Stomach smooth muscle (tissue), 2 donors: ENCODE results near the gene CISH.
A peak's percentile ranks its signal among the peaks of the same experiment; 100 is the strongest.

Source experiments
- H3K27ac ChIP-seq: one replicate; pipeline ENCODE4 v1.7.0; 2013; ENCODE audit warnings: mild to moderate bottlenecking, low read length, inconsistent platforms
- H3K27me3 ChIP-seq, 2 donors: one replicate each; pipeline ENCODE4 v1.7.0; 2013; ENCODE audit warnings: low read length in 2 of 2; ENCODE audit not compliant: insufficient read depth in 2 of 2, control insufficient read depth in 1 of 2
- H3K36me3 ChIP-seq, 2 donors: one replicate each; pipeline ENCODE4 v1.7.0; 2013; ENCODE audit warnings: low read length in 2 of 2; ENCODE audit not compliant: control insufficient read depth in 2 of 2, insufficient read depth in 2 of 2
- H3K4me1 ChIP-seq: one replicate; pipeline ENCODE4 v1.7.0; 2013; ENCODE audit warnings: low read length; ENCODE audit not compliant: control insufficient read depth, insufficient read depth
- H3K4me3 ChIP-seq, 2 donors: one replicate each; pipeline ENCODE4 v1.7.0; 2013; ENCODE audit warnings: low read length in 2 of 2
- H3K9ac ChIP-seq, 2 donors: one replicate each; pipeline ENCODE4 v1.7.0; 2013; ENCODE audit warnings: low read length in 2 of 2, mild to moderate bottlenecking in 1 of 2
- H3K9me3 ChIP-seq, 2 donors: one replicate each; pipeline ENCODE4 v1.7.0; 2013; ENCODE audit warnings: low read length in 2 of 2; ENCODE audit not compliant: control insufficient read depth in 2 of 2
- donor health status: healthy.
- donor health status: Pancreatic carcinoma.

The CISH gene

DNA sequence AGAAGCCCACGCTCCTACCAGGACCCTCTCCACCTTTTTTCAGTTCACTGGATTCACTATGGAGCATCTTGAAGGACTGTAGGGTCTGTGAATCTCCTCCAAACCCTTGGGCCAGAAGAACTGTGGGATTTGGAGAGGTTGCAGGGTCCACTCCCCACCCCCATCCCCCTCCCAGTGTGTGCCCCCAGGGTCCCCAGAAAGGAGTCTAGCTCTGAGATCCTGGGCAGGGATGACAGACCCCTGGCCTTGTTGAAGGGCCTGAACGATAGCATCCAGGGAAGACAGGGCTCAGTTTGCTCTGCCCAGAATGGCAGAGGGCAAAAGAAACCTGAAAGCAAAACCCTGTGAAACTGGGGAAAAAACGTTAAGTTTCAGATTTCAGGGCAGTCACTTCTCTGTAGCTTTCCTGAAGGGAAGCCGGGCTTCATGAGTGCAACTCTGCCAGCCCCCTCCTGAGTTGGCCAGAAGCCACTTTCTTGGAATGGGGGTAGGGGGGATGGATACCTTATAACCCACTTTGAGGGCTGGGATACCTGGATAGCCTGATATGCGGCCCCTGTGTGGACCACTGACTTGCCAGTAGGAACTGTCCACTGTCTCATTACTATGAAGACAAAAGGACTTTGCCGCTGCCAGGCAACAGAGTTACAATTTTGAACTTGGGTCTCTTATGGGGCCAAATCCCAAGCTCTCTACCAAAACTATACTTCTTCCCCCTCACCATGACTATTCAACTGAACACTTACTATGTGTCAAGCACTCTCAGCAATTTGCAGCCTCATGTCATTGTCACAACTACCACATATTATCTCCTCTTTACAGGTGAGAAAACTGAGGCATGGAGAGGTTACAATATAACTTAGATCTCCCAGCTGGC, 1.6 kb upstream of the CISH start:
- H3K4me1 ChIP-seq = peaks cover 60% of the 10 kb centered on the region
- peak overlapping the region in 1 of 2 donors; percentile 85 for H3K4me3 ChIP-seq
- no peaks in the 10 kb centered on the region for H3K9me3 ChIP-seq
- H3K27ac ChIP-seq = no peak overlapping the region
- peaks cover 0 to 1% of the 10 kb centered on the region in 2 donors for H3K36me3 ChIP-seq
- H3K27me3 ChIP-seq = no peaks in the 10 kb centered on the region
- peak overlapping the region in 1 of 2 donors; percentile 69 for H3K9ac ChIP-seq

GRCh38 chr3:50612234-50612882, 784 bp upstream of the CISH start:
- Histone ChIP-seq H3K9me3 (no peaks in the 10 kb centered on the region), H3K4me1 (peaks cover 53% of the 10 kb centered on the region), H3K4me3 (peak overlapping the region; percentile 61 to 85), H3K27ac (peak overlapping the region; percentile 62), H3K36me3 (peaks cover 2 to 6% of the 10 kb centered on the region in 2 donors), H3K9ac (peak overlapping the region; percentile 58 to 69), H3K27me3 (no peaks in the 10 kb centered on the region)

DNA sequence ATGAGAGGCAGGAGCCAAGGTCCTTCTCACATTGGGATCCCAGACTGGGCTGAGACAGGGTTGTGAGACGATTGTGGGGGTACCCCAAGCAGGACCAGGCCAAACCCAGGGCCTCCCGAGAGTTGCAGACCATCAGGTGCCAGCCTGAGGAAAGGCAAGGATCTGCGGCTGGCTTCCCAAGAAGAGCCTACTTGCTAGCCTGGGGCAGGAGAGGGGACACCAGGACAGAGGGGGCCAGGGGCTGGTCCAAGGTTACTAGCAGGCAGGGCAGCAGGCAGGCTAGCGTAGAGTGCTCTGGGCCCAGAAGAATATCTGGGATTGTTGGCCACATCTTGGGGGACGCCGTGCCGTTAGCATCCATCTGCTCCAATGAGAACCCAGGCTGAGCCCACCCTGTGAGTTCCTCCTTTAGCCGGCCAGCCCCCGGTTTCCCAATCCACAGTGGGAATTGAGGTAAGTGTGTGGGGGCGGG, 546 bp downstream of the CISH start:
- Histone ChIP-seq H3K27ac (peak overlapping the region; percentile 62), H3K9me3 (no peaks in the 10 kb centered on the region), H3K36me3 (peaks cover 4 to 12% of the 10 kb centered on the region in 2 donors), H3K4me1 (peaks cover 45% of the 10 kb centered on the region), H3K9ac (peak overlapping the region; percentile 69 to 76), H3K4me3 (peak overlapping the region; percentile 63 to 85), H3K27me3 (no peaks in the 10 kb centered on the region)

DNA sequence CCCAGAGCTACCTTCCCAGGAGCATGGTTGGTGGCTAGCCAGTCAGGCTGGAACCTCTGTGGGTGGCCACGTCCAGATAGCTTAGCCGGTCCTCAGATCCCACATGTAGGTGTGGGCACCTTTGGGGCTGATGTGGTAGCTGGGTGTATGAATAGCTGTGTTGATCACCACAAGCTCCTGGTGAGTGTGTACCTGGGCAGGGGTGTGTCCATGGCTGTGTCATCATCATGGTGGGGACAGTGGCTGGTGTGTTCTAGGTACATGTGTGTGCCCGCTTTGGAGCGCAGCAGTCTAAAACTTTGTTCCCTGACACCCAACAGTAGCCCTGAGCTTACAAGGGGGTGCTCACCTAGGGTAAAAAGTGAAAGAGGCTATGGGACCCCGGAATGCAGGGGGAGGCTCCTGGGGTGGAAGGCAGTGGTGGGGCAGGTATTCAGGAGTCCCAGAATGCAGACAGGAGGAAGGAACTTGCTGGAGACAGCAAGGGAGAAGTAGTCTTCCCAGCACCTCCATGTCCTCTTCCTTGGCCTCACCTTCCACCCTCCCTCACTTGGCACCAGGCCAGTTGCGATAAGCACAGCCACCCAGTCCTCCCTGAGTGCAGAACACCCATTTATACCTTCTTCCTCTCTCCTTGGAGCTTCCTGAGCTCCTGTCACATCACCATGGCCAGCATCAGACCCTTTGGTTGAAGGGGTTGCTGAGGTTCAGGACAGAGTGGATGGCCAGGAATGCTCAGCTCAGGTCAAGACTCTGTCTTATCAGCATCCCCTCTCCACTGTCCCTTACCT, 1.2 kb downstream of the CISH start:
- Histone ChIP-seq H3K9ac (peak overlapping the region; percentile 69 to 76), H3K27me3 (no peaks in the 10 kb centered on the region), H3K27ac (no peak overlapping the region), H3K9me3 (no peaks in the 10 kb centered on the region), H3K36me3 (peaks cover 5 to 13% of the 10 kb centered on the region in 2 donors), H3K4me3 (peak overlapping the region; percentile 63 to 85), H3K4me1 (peaks cover 43% of the 10 kb centered on the region)

DNA sequence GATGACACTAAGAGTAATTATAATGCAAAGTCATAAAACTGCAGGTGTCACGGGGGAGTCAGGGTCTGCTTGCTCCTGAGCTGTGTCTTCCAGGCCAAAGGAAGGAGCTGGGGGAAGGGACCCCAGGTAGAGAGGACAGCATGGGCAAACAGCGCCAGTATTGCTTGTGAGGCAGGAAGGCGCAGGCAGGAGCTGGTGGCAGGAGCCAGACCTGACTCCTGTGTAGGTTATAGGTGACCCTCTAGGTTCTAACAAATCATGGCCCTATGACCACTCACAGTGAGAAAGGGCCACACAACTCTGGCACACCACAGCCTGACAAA, 1.9 kb downstream of the CISH start:
- no peak overlapping the region for H3K9ac ChIP-seq
- peak overlapping the region; percentile 63 to 85 for H3K4me3 ChIP-seq
- H3K27me3 ChIP-seq = no peaks in the 10 kb centered on the region
- no peaks in the 10 kb centered on the region for H3K9me3 ChIP-seq
- H3K36me3 ChIP-seq = peaks cover 10 to 16% of the 10 kb centered on the region in 2 donors
- no peak overlapping the region for H3K27ac ChIP-seq
- H3K4me1 ChIP-seq = peaks cover 45% of the 10 kb centered on the region

DNA sequence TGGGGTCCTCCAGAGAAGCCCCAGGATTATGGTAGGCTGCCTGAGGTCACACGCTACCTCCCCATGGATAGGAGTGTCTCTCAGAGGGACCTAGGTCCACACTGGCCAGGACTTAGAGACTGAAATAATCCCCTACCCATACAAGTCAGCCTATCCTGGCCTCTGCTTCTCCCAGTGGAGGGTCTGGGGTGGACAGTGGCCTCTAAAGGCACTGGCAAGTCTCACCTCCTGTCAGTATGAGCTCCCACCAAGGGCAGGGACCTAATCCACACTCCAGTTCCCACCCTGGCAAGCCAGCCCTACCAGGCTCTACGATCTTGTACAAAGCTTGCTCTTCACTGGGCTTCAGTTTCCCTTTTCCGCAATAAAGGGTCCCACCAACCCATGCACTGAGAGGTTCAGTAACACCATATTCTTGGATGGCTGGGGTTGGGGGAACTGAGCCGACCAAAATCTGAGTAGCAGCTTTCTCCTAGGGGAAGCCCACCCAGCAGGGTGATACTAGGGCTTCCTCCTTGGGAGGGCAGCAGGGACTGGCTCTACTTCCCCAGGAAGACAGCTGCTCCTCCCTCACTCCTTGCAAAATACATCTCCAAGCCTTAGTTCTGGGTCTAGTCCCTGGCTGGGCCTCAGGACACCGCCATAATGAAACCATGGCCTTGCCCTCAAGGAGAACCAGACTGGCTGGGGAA, 2.4 kb downstream of the CISH start:
- Histone ChIP-seq H3K4me1 (peaks cover 43% of the 10 kb centered on the region), H3K27ac (no peak overlapping the region), H3K4me3 (peak overlapping the region in 1 of 2 donors; percentile 85), H3K9me3 (no peaks in the 10 kb centered on the region), H3K36me3 (peaks cover 13 to 19% of the 10 kb centered on the region in 2 donors), H3K27me3 (no peaks in the 10 kb centered on the region), H3K9ac (no peak overlapping the region)

DNA sequence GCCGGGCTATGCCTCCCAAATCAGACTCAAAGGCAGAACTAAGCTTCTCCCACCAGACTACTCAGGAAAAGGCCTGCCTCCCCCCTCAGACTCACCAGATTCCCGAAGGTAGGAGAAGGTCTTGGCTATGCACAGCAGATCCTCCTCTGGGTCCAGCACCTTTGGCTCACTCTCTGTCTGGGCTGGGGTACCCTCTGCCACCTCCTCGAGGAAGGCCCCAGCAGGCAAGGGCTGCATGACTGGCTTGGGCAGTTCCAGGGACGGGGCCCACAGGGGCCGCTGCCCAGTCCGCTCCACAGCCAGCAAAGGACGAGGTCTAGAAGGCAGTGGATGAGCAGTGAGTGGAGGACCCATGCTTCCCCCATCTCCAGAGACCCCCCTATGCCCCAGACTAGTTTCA, 3.3 kb downstream of the CISH start:
- H3K9me3 ChIP-seq = no peaks in the 10 kb centered on the region
- H3K36me3 ChIP-seq = peaks cover 13 to 23% of the 10 kb centered on the region in 2 donors
- no peak overlapping the region for H3K27ac ChIP-seq
- H3K4me1 ChIP-seq = peaks cover 42% of the 10 kb centered on the region
- H3K4me3 ChIP-seq = peak overlapping the region in 1 of 2 donors; percentile 8
- H3K9ac ChIP-seq = peak overlapping the region in 1 of 2 donors; percentile 13
- H3K27me3 ChIP-seq = no peaks in the 10 kb centered on the region

DNA sequence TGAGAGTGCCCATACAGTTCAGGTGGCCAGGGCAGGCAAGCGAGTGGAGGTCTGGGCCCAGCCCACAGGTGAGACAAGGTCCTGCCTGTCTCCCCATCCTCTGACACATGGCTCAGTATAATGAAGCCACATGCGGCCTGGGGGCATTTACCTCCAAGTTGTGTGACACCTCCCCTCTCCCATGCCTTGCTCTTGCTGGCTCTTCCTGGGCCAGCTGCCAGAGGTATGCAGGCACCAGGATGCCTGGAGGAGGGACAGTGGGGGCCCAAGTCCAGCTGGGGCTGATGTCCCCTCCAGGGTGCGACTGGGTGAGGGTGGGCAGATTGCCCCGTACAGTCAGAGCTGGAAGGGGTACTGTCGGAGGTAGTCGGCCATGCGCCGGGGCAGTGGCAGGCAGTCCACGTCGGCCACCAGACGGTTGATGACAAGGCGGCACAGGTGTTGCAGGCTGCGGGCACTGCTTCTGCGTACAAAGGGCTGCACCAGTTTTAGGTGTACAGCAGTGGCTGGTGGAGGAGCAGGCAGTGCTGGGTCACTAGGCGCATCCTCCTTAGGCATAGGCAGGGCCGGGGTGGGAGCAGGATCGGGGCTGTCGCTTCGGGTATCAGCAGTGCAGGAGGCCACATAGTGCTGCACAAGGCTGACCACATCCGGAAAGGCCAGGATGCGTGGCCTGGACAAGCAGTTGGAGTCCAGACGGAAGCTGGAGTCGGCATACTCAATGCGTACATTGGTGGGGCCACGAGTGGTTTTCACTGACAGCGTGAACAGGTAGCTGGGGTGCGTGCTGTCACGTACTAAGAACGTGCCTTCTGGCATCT, 4.1 kb downstream of the CISH start:
- H3K4me3 ChIP-seq = no peak overlapping the region
- H3K9me3 ChIP-seq = no peaks in the 10 kb centered on the region
- no peaks in the 10 kb centered on the region for H3K27me3 ChIP-seq
- H3K36me3 ChIP-seq = peaks cover 13 to 23% of the 10 kb centered on the region in 2 donors
- peaks cover 46% of the 10 kb centered on the region for H3K4me1 ChIP-seq
- H3K27ac ChIP-seq = no peak overlapping the region
- no peak overlapping the region for H3K9ac ChIP-seq

DNA sequence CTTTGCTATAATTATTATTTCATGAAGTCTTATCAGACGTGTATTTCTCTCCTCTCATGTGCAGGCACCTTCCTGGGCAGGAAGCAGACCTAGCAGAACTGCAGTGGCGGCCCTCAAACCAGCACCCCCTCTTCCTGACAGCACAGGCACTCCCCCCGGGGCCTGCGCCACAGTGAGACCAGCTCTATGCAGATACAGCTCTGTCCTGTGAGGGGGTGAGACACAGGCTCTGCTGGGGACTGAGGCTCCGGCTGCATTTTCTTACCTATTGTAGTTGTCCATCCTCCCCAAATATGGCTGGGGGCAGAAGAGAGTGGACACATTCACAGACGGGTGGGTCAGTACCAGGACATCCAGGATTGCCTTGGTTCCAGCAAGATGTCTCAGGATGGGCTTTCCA, 5.0 kb downstream of the CISH start:
- Histone ChIP-seq H3K9me3 (no peaks in the 10 kb centered on the region), H3K4me1 (peaks cover 48% of the 10 kb centered on the region), H3K9ac (peak overlapping the region in 1 of 2 donors; percentile 21), H3K27me3 (no peaks in the 10 kb centered on the region), H3K4me3 (no peak overlapping the region), H3K27ac (no peak overlapping the region), H3K36me3 (peaks cover 13 to 23% of the 10 kb centered on the region in 2 donors)
